CD4-positive, alpha-beta T cell (primary cell): ENCODE measurements around the gene PRKG1. TPM values are rescaled to one million over a fixed set of nuclear protein-coding genes. Genes with fewer than 3 reads are reported as not detected.

Experiments
- ATAC-seq: fragments of 200-7000 bp; cut with Tn5 transposase; one replicate; pipeline ENCODE4 v1.10.0; 2022; ENCODE audit warnings: mild to moderate bottlenecking; ENCODE audit not compliant: poor library complexity
- CTCF ChIA-PET: fragments of 350-600 bp; sonication (Branson Sonifier 250); formaldehyde crosslinking; loops from one replicate; lab custom pipeline; 2021; ENCODE audit warnings: antibody characterized with exemption, inconsistent platforms; lab: Charles Lee
- POLR2A ChIA-PET: fragments of 350-600 bp; sonication (Branson Sonifier 250); formaldehyde crosslinking; loops from one replicate; lab custom pipeline; 2021; ENCODE audit warnings: antibody characterized with exemption, inconsistent platforms; lab: Charles Lee
- DNase-seq, 14 experiments: peaks; one replicate each; pipeline ENCODE4 v3.0.0-alpha.2; 2013 to 2020; ENCODE audit warnings: mixed read lengths in 2 of 14
- H3K27ac ChIP-seq, 2 donors: one replicate each; pipeline versions ENCODE4 v1.5.1 to v1.7.0; 2013; ENCODE audit warnings: low read length in 2 of 2, low read depth in 1 of 2, mild to moderate bottlenecking in 1 of 2
- H3K27me3 ChIP-seq, 2 experiments: 1 replicate in 1 of 2; 2 replicates in 1 of 2; pipeline versions ENCODE4 v1.6.1 to v1.7.0; 2013; ENCODE audit warnings: low read length in 2 of 2, control low read depth in 1 of 2, mild to moderate bottlenecking in 1 of 2, moderate library complexity in 1 of 2; ENCODE audit not compliant: insufficient read depth in 2 of 2, control insufficient read depth in 1 of 2
- H3K36me3 ChIP-seq: one replicate; pipeline ENCODE4 v1.6.1; 2013; ENCODE audit warnings: low read length, control low read depth; ENCODE audit not compliant: insufficient read depth
- H3K4me1 ChIP-seq: one replicate; pipeline ENCODE4 v1.6.1; 2013; ENCODE audit warnings: low read length, control low read depth; ENCODE audit not compliant: insufficient read depth
- H3K4me3 ChIP-seq: one replicate; pipeline ENCODE4 v1.5.1; 2013; ENCODE audit warnings: mild to moderate bottlenecking, low read length, moderate library complexity
- H3K9me3 ChIP-seq, 2 experiments: 1 replicate in 1 of 2; 2 replicates in 1 of 2; pipeline versions ENCODE4 v1.6.1 to v1.7.0; 2013; ENCODE audit warnings: low read length in 2 of 2, mild to moderate bottlenecking in 2 of 2, control low read depth in 1 of 2, moderate library complexity in 1 of 2; ENCODE audit not compliant: control insufficient read depth in 1 of 2, insufficient read depth in 1 of 2
- H3K27ac Mint-ChIP-seq: one replicate; pipeline ENCODE4 v1.8.0; 2020; ENCODE audit warnings: mixed read lengths
- H3K27me3 Mint-ChIP-seq: one replicate; pipeline ENCODE4 v1.8.0; 2021; ENCODE audit warnings: mixed read lengths
- H3K36me3 Mint-ChIP-seq: one replicate; pipeline ENCODE4 v1.8.0; 2021; ENCODE audit warnings: low read depth, mixed read lengths
- H3K4me1 Mint-ChIP-seq: one replicate; pipeline ENCODE4 v1.8.0; 2021; ENCODE audit warnings: low read depth, mixed read lengths
- H3K4me3 Mint-ChIP-seq: one replicate; pipeline ENCODE4 v1.8.0; 2020; ENCODE audit warnings: mild to moderate bottlenecking, mixed read lengths
- H3K9me3 Mint-ChIP-seq: one replicate; pipeline ENCODE4 v1.8.0; 2020; ENCODE audit warnings: mixed read lengths
- CTCF ChIP-seq: fragments of 200-600 bp; IDR thresholded peaks from one replicate; pipeline ENCODE4 v1.8.0; 2022; ENCODE audit warnings: antibody characterized with exemption, mild to moderate bottlenecking
- intact Hi-C, 2 experiments: fragments of 100-400 bp; cut with DNase I in 1 of 2; cut with micrococcal nuclease in 1 of 2; formaldehyde crosslinking; loops; one replicate each; pipeline versions ENCODE4 v1.15.1 to v1.9.0; 2023 to 2025; cut with DNase I, micrococcal nuclease
- total RNA-seq, 174 experiments: library from RNA in 2 of 174; stranded (reverse) in 2 of 174; gene quantifications; one replicate each; pipeline ENCODE4 v1.2.3 and lab custom pipeline; 2021 to 2026

The PRKG1 gene
- total RNA-seq, 2 experiments from 2014 or later, result 0.31 TPM; not detected in 1

- no peaks in the 10 kb centered on the region for H3K9me3 Mint-ChIP-seq
- TF ChIP-seq CTCF, result no peak
- no peaks in the 10 kb centered on the region for H3K27me3 Mint-ChIP-seq
- ChIA-PET CTCF (no interaction called here), POLR2A (no interaction called here)
- H3K27me3 ChIP-seq, result no peaks in the 10 kb centered on the region
- no peak overlapping the region for H3K27ac Mint-ChIP-seq
- H3K4me3 ChIP-seq, result no peak overlapping the region
- no peaks in the 10 kb centered on the region for H3K4me1 ChIP-seq
- ATAC-seq (no peak), DNase-seq (no peak)
- intact Hi-C loops, result no loop called here
- no peaks in the 10 kb centered on the region for H3K36me3 Mint-ChIP-seq
- H3K36me3 ChIP-seq, result no peaks in the 10 kb centered on the region
- H3K4me3 Mint-ChIP-seq, result no peak overlapping the region
- H3K9me3 ChIP-seq, result no peaks in the 10 kb centered on the region
- H3K27ac ChIP-seq, result no peak overlapping the region
- no peaks in the 10 kb centered on the region for H3K4me1 Mint-ChIP-seq
Observed at GRCh38 chr10:51508156-51508555, 433.9 kb downstream of the PRKG1 start.

DNA sequence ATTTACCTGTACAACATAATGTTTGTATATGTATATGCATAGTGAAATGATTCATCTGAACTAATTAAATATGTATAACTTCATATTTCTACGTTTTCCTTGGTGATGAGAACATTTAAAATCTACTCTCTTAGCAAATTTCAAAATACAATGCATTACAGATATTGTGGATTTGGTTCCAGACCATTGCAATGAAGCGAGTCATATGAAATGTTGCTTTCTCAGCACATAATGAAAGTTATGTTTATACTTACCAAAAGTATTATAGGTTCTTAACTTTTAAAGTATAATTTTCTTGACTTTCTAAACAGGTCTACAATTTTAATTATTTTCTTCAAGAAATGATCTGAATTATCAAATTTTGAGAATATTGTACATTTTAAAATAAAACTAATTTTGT lies 435.9 kb downstream of the PRKG1 start:
- ChIA-PET CTCF (no interaction called here), POLR2A (no interaction called here)
- no peaks in the 10 kb centered on the region for H3K36me3 Mint-ChIP-seq
- H3K4me1 Mint-ChIP-seq, result no peaks in the 10 kb centered on the region
- no peak overlapping the region for H3K27ac Mint-ChIP-seq
- H3K4me3 ChIP-seq, result no peak overlapping the region
- no peaks in the 10 kb centered on the region for H3K27me3 Mint-ChIP-seq
- no peak overlapping the region for H3K4me3 Mint-ChIP-seq
- no peak for TF ChIP-seq CTCF
- no peak for ATAC-seq
- no peaks in the 10 kb centered on the region for H3K9me3 ChIP-seq
- H3K27ac ChIP-seq, result no peak overlapping the region
- H3K27me3 ChIP-seq, result no peaks in the 10 kb centered on the region
- H3K9me3 Mint-ChIP-seq, result no peaks in the 10 kb centered on the region
- no peaks in the 10 kb centered on the region for H3K36me3 ChIP-seq
- DNase-seq, result no peak
- intact Hi-C loops, result no loop called here
- H3K4me1 ChIP-seq, result no peaks in the 10 kb centered on the region

- no peaks in the 10 kb centered on the region for H3K27me3 ChIP-seq
- Mint-ChIP-seq H3K36me3 (no peaks in the 10 kb centered on the region), H3K27ac (no peak overlapping the region), H3K9me3 (no peaks in the 10 kb centered on the region), H3K4me1 (no peaks in the 10 kb centered on the region), H3K4me3 (no peak overlapping the region), H3K27me3 (no peaks in the 10 kb centered on the region)
- no peaks in the 10 kb centered on the region for H3K36me3 ChIP-seq
- POLR2A ChIA-PET, result no interaction called here
- no peak overlapping the region for H3K4me3 ChIP-seq
- no peak for TF ChIP-seq CTCF
- DNase-seq, result no peak
- intact Hi-C loops, result no loop called here
- no peaks in the 10 kb centered on the region for H3K9me3 ChIP-seq
- no peak for ATAC-seq
- no peak overlapping the region for H3K27ac ChIP-seq
- no peaks in the 10 kb centered on the region for H3K4me1 ChIP-seq
- CTCF ChIA-PET, result no interaction called here
Observed at GRCh38 chr10:51521605-51522004, 447.3 kb downstream of the PRKG1 start.
